KMS-11 (cell line): Measurements from ENCODE around the gene CMTM6.
A peak's percentile ranks its signal among the peaks of the same experiment; 100 is the strongest.

Source experiments
- H2AFZ ChIP-seq: fragments of 200-600 bp; sonication (generic); 2 replicates; pipeline ENCODE4 v1.6.1; 2016; ENCODE audit warnings: antibody characterized with exemption, mixed run types, low read depth
- H3K27ac ChIP-seq: fragments of 200-600 bp; sonication (generic); 2 replicates; pipeline ENCODE4 v1.6.1; 2016; ENCODE audit warnings: mild to moderate bottlenecking, mixed run types
- H3K27me3 ChIP-seq: fragments of 200-600 bp; sonication (generic); 2 replicates; pipeline ENCODE4 v1.6.1; 2017; ENCODE audit warnings: mild to moderate bottlenecking, low read depth, mixed run types, moderate library complexity; ENCODE audit not compliant: insufficient read depth
- H3K36me3 ChIP-seq: fragments of 200-600 bp; sonication (generic); 2 replicates; pipeline ENCODE4 v1.6.1; 2017; ENCODE audit warnings: mild to moderate bottlenecking, mixed run types; ENCODE audit not compliant: insufficient read depth
- H3K4me1 ChIP-seq: fragments of 200-600 bp; sonication (generic); 2 replicates; pipeline ENCODE4 v1.6.1; 2016; ENCODE audit warnings: mild to moderate bottlenecking, low read depth, mixed run types; ENCODE audit not compliant: poor library complexity, severe bottlenecking
- H3K4me2 ChIP-seq: fragments of 200-600 bp; sonication (generic); 2 replicates; pipeline ENCODE4 v1.7.0; 2016; ENCODE audit warnings: mild to moderate bottlenecking, mixed run types
- H3K4me3 ChIP-seq: fragments of 200-600 bp; sonication (generic); IDR thresholded peaks from 2 replicates; pipeline ENCODE4 v1.6.1; 2017; ENCODE audit warnings: low read depth, low read length, mixed read lengths; ENCODE audit not compliant: insufficient read depth
- H3K79me2 ChIP-seq: fragments of 200-600 bp; sonication (generic); 2 replicates; pipeline ENCODE4 v1.6.1; 2016; ENCODE audit warnings: low read depth, mixed run types; ENCODE audit not compliant: insufficient read depth
- H3K9ac ChIP-seq: fragments of 200-600 bp; sonication (generic); 2 replicates; pipeline ENCODE4 v1.6.1; 2016; ENCODE audit warnings: mild to moderate bottlenecking, mixed run types
- H4K20me1 ChIP-seq: fragments of 200-600 bp; sonication (generic); 2 replicates; pipeline ENCODE4 v1.6.1; 2016; ENCODE audit warnings: mild to moderate bottlenecking, mixed run types; ENCODE audit not compliant: insufficient read depth
- TF ChIP-seq, protein P1 (sequence below): fragments of 200-600 bp; sonication (generic); conservative IDR thresholded peaks from 2 replicates; pipeline ENCODE4 v1.6.1; 2017; ENCODE audit warnings: low read depth, mild to moderate bottlenecking, antibody characterized with exemption, low read length, moderate library complexity, mixed read lengths

CMTM6 gene

DNA sequence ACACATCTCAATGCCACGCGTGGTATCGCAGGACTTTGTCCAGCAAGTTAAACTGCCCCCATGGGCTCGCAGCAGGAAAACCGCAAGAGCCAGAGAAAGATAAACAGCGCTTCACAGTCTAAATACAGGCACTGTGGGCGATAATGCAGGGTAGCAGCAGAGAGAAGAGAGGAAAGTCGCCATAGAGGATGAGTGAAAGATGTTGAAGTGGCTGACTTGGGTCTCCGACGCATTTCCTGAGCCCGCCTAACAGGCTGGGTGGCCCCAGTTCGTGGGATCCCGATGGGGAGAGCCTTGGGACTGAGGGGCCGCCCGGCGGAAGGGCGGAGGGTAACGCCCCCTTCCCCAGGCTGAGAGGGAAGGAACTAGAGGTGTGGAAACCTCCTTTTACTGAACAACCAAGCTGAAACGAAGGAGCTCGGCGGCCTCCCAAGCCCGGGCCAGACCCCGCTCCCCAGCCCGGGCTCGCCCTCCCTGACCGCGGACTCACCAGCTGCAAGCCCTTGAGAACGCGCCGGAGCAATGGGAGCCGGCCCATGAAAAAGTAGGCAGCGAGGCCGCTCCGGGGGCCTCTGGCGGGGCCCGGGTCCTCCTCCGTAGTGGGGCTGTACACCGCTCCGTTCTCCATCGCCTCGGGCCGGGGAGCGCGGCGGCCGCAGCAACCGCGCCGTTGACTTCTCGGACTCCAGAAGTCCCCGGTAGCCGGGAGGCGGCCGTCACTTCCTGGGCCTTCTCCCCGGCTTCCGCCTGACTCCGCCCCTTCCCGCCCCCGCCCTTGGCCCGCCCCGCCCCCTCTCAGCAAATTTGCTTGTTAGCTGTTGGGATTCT is at the start of gene CMTM6:
Gene CMTM6 (minus strand): TSS at position 735 of the 828 bp plus-strand sequence. CDS start 107 bp downstream, at position 628.
- peak within 1 kb of the TSS; percentile 84 for H3K4me3 ChIP-seq
- H3K9ac ChIP-seq = peak within 1 kb of the TSS; percentile 58; the same call in 1 of the 2 replicates
- H3K79me2 ChIP-seq = peaks cover 24% of the 10 kb centered on the region; the same call in 1 of the 2 replicates
- peak within 1 kb of the TSS; percentile 82 for H3K4me2 ChIP-seq
- peak within 1 kb of the TSS; percentile 73 for H2AFZ ChIP-seq
- H3K27me3 ChIP-seq = no peaks in the 10 kb centered on the region
- H4K20me1 ChIP-seq = no peaks in the 10 kb centered on the region
- TF ChIP-seq, protein P1, sequence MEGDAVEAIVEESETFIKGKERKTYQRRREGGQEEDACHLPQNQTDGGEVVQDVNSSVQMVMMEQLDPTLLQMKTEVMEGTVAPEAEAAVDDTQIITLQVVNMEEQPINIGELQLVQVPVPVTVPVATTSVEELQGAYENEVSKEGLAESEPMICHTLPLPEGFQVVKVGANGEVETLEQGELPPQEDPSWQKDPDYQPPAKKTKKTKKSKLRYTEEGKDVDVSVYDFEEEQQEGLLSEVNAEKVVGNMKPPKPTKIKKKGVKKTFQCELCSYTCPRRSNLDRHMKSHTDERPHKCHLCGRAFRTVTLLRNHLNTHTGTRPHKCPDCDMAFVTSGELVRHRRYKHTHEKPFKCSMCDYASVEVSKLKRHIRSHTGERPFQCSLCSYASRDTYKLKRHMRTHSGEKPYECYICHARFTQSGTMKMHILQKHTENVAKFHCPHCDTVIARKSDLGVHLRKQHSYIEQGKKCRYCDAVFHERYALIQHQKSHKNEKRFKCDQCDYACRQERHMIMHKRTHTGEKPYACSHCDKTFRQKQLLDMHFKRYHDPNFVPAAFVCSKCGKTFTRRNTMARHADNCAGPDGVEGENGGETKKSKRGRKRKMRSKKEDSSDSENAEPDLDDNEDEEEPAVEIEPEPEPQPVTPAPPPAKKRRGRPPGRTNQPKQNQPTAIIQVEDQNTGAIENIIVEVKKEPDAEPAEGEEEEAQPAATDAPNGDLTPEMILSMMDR = no peak
- H3K36me3 ChIP-seq = no peaks in the 10 kb centered on the region
- H3K4me1 ChIP-seq = peaks cover 18% of the 10 kb centered on the region
- H3K27ac ChIP-seq = peak within 1 kb of the TSS; percentile 58

DNA sequence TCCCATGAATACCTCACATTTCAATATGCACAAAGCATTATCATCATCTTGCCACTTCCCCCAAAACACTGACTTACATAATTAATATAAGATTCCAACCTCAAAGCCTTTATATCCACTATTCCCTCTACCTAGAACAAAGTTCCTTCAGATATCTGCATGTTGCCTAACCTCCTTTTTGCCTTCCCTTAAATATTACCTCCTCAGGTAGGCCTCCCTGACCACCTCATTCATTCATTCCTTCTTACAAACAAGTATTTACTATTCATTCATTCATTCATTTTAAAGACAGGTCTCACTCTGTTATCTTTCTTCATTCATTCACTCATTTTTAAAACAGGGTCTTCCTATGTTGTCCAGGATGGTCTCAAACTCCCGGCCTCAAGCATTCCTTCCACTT is 49.4 kb upstream of the CMTM6 start:
- Histone ChIP-seq H2AFZ (no peak overlapping the region), H4K20me1 (no peaks in the 10 kb centered on the region), H3K27me3 (no peaks in the 10 kb centered on the region), H3K4me3 (no peak overlapping the region), H3K79me2 (peaks cover 11% of the 10 kb centered on the region; the same call in 1 of the 2 replicates), H3K4me1 (no peaks in the 10 kb centered on the region), H3K27ac (no peak overlapping the region), H3K4me2 (no peak overlapping the region), H3K36me3 (no peaks in the 10 kb centered on the region), H3K9ac (no peak overlapping the region)
- TF ChIP-seq, protein P1 = no peak

- H4K20me1 ChIP-seq = no peaks in the 10 kb centered on the region
- no peaks in the 10 kb centered on the region for H3K36me3 ChIP-seq
Observed at GRCh38 chr3:32551496-32551895, 48.8 kb upstream of the CMTM6 start.

GRCh38 chr3:32551087-32551486 is 48.4 kb upstream of the CMTM6 start:
- Histone ChIP-seq H4K20me1 (no peaks in the 10 kb centered on the region), H3K4me1 (no peaks in the 10 kb centered on the region), H3K4me3 (no peak overlapping the region), H3K79me2 (peaks cover 11% of the 10 kb centered on the region; the same call in 1 of the 2 replicates), H3K27ac (no peak overlapping the region), H3K27me3 (no peaks in the 10 kb centered on the region), H3K9ac (no peak overlapping the region), H2AFZ (no peak overlapping the region), H3K36me3 (no peaks in the 10 kb centered on the region), H3K4me2 (no peak overlapping the region)
- TF ChIP-seq, protein P1 = no peak

More at GRCh38 chr3:32551496-32551895, 48.8 kb upstream of the CMTM6 start:
- no peak overlapping the region for H2AFZ ChIP-seq
- no peaks in the 10 kb centered on the region for H3K27me3 ChIP-seq
- no peaks in the 10 kb centered on the region for H3K4me1 ChIP-seq
- no peak overlapping the region for H3K4me3 ChIP-seq
- no peak overlapping the region for H3K9ac ChIP-seq
- TF ChIP-seq, protein P1 = no peak
- peaks cover 11% of the 10 kb centered on the region; the same call in 1 of the 2 replicates for H3K79me2 ChIP-seq
- H3K27ac ChIP-seq = no peak overlapping the region
- H3K4me2 ChIP-seq = no peak overlapping the region
